NT2/D1 (cell line): ENCODE measurements around the gene TMEM79.

Experiments
- DNase-seq: peaks from one replicate; pipeline ENCODE4 v3.0.0-alpha.2; 2011; ENCODE audit warnings: low read depth, low spot score
- H3K27me3 ChIP-seq: 2 replicates; pipeline ENCODE4 v1.6.0; 2011; ENCODE audit warnings: mild to moderate bottlenecking; ENCODE audit not compliant: insufficient read length, insufficient read depth
- H3K36me3 ChIP-seq: 2 replicates; pipeline ENCODE4 v1.6.1; 2011; ENCODE audit warnings: mild to moderate bottlenecking, low read length, mixed read lengths; ENCODE audit not compliant: insufficient read depth, insufficient read length
- H3K4me1 ChIP-seq: 2 replicates; pipeline ENCODE4 v1.5.1; 2011; ENCODE audit not compliant: insufficient read depth, insufficient read length
- H3K4me3 ChIP-seq: 2 replicates; pipeline ENCODE4 v1.5.1; 2011; ENCODE audit warnings: low read depth; ENCODE audit not compliant: insufficient read length
- H3K9ac ChIP-seq: 2 replicates; pipeline ENCODE4 v1.6.0; 2011; ENCODE audit warnings: low read depth; ENCODE audit not compliant: insufficient read length
- H3K9me3 ChIP-seq: 2 replicates; pipeline ENCODE4 v1.5.1; 2011; ENCODE audit warnings: mild to moderate bottlenecking, low read length; ENCODE audit not compliant: insufficient read depth
- SUZ12 ChIP-seq: IDR thresholded peaks from 2 replicates; pipeline ENCODE4 v1.6.1; 2011; ENCODE audit not compliant: insufficient read length, insufficient read depth; ENCODE audit errors: extremely low read depth
- YY1 ChIP-seq: IDR thresholded peaks from 2 replicates; pipeline ENCODE4 v1.6.1; 2011; ENCODE audit not compliant: insufficient read length, insufficient read depth
- ZNF274 ChIP-seq: IDR thresholded peaks from 2 replicates; pipeline ENCODE4 v1.6.1; 2011; ENCODE audit warnings: mild to moderate bottlenecking, low read depth, low read length

Gene TMEM79

DNA sequence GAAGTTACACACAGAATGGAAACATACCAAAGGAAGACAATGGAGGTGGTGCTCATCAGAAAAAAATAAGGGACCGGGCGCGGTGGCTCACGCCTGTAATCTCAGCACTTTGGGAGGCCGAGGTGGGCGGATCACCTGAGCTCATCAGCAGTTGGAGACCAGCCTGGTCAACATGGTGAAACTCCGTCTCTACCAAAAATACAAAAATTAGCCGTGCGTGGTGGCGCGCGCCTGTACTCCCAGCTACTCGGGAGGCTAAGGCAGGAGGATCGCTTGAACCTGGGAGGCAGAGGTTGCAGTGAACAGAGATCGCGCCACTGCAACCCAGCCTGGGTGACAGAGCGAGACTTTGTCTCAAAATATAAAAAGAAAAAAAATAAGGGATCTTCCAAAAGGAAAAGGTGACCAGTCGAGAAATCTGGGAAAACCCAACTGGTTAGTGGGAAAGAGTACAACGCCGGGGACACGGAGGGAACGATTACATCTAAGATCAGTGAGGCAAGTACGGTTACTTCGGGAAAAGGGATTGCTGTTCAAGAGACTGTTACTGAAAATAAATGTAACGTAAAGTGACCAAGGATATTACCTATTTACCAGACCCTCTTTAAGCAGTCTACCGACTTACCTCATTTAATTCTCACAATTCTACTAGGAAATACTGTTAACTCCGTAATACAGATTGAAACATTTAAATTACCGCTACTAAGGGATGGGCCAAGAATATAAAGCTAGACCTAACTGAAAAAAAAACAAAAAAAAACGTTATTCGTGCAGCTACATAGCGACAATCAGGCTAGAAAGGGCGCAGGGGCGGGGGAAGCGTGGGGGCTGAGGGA lies 53.1 kb downstream of the TMEM79 start:
- Histone ChIP-seq H3K4me3 (peak overlapping the region; percentile 92), H3K4me1 (no peaks in the 10 kb centered on the region), H3K27me3 (no peaks in the 10 kb centered on the region), H3K9me3 (no peaks in the 10 kb centered on the region), H3K36me3 (peaks cover 52% of the 10 kb centered on the region), H3K9ac (peak overlapping the region; percentile 99)
- TF ChIP-seq YY1: no peak
- no peak for TF ChIP-seq ZNF274
- no peak for TF ChIP-seq SUZ12
- DNase-seq: no peak

GRCh38 chr1:156337888-156338179 lies 53.7 kb downstream of the TMEM79 start:
- no peak for TF ChIP-seq ZNF274
- no peak for TF ChIP-seq SUZ12
- TF ChIP-seq YY1: no peak
- Histone ChIP-seq H3K36me3 (peaks cover 47% of the 10 kb centered on the region), H3K27me3 (no peaks in the 10 kb centered on the region), H3K9ac (peak overlapping the region; percentile 99), H3K4me3 (peak overlapping the region; percentile 92), H3K9me3 (no peaks in the 10 kb centered on the region), H3K4me1 (no peaks in the 10 kb centered on the region)
- DNase-seq: no peak

- Histone ChIP-seq H3K4me1 (no peaks in the 10 kb centered on the region), H3K9ac (peak within 1 kb of the TSS; percentile 99), H3K36me3 (peaks cover 41% of the 10 kb centered on the region), H3K27me3 (no peaks in the 10 kb centered on the region), H3K4me3 (peak within 1 kb of the TSS; percentile 92), H3K9me3 (no peaks in the 10 kb centered on the region)
- TF ChIP-seq SUZ12 (no peak), YY1 (peak; percentile 55), ZNF274 (no peak)
- peak; percentile 100 for DNase-seq
Measured at GRCh38 chr1:156338180-156338976, 54.3 kb downstream of the TMEM79 start, which contains the start of the genes CCT3 and TSACC. TSS of gene CCT3 (minus strand) at chr1:156338292. CDS start at chr1:156338184, 108 bp downstream. TSS of gene TSACC (plus strand) at chr1:156338526. CDS start at chr1:156339758, 1,232 bp downstream.
